NCI-H187 treated with DMSO at 0.1 percent for 48 hours (cell line): Measurements from ENCODE around the gene MYO9A.
"Not testable (repeated sequence)": the region's sequence is repeated elsewhere in the genome, so short reads cannot be mapped to it uniquely, and the experiment has no call there.

Experiments
- DNase-seq: peaks from one replicate; lab custom pipeline; 2025; lab: John Stamatoyannopoulos, UW

MYO9A gene

DNA sequence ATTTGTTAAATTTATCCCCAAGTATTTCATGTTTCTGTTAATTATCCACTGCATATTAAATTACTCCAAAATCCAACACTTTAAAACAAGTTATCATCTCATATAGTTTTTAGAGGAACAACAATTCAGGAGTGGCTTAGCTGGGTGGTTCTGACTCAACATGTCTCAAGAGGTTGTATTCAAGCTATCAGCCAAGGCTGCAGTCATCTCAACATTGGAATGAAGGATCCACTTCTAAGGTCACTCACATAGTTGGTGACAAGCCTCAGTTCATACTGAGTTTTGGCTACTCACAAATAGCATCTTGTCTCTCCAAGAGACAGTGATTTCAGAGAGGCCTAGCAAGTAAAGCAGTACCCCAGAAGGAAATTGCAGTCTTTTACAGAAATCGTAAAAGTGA, 172.9 kb downstream of the MYO9A start:
- DNase-seq: no peak

DNA sequence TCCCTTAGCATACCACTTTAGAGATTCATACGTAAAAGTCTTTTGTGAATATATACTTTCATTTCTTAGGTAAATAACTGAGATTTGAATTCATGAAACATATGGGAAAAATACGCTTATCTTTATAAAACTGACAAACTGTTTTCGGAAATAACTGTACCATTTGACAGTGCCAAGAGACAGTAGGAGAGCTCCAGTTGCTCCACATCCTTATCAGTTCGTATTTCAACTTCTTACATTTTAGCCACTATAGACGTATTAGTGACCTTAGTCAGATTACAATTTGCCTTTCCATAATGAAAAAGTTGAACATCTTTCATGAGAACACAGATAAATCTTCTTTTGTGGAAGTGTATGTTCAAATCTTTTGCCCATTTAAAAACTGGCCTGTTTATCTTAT, 174.1 kb downstream of the MYO9A start:
- no peak for DNase-seq

DNA sequence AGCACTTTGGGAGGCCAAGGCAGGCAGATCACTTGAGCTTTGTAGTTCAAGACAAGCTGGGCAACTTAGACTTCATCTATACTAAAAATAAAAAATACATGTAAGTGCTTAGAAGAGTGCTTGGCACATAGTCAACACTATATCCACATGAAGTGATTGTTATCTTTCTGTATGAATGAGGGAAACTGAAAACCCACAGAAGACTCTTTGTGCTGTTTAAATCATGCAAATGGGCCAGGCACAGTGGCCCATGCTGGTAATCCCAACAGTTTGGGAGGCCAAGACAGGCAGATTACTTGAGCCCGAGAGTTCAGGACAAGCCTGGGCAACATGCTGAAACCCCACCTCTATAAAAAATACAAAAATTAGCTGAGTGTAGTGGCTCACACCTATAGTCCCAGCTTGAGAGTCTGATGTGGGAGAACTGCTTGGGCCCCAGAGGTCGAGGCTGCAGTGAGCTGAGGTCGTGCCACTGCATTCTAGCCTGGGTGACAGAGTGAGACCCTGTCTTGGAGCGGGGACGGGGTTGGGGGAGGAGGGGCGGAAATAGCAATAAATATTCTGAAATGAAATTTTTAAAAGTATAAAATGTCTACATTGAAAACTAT, 177.9 kb downstream of the MYO9A start:
- DNase-seq: no peak

DNA sequence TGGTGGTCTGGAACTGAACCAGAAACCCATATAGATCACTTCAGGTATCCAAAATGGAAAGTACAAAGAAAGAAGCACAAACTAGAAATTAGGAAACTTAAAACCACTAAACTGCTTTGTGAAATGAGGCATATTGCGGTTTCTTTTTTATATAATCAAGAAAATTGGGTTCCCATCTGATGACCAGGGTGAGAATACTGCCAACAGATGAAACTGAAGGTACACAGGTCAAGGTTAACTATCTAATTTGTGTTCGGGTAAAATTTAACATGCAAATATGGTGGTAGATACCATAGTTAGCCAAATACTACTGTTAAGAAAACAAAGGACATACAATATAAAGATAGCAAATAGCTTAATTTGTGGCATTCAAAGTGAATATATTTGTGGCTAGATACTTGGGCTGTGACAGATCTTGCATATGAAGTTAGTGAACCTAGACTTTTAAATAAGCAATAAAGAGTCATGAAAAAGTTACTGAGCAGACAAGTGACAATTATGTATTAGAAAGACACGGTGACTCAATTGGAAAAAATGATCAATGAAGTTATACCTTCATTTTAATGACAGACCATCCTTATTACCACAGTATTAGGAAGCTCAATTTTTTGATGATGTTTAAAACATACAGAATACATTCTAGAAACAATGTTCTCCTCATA, 180.2 kb downstream of the MYO9A start:
- DNase-seq: no peak

DNA sequence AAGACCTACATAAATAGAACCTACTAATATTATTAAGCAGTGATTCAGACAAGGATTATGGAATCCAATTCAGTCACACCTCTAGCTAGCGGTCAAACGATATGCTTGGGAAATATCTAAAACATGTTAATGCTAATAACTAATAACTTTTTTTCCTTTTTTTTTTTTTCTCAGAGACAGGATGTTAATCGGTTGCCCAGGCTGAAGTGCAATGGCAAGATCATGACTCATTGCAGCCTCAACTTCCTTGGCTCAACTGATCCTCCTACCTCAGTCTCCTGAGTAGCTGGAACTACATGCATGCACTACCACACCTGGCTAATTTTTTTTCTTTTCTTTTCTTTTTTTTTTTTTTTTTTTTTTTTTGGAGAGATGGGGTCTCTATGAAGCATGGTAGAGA, 183.5 kb downstream of the MYO9A start:
- no peak for DNase-seq

DNA sequence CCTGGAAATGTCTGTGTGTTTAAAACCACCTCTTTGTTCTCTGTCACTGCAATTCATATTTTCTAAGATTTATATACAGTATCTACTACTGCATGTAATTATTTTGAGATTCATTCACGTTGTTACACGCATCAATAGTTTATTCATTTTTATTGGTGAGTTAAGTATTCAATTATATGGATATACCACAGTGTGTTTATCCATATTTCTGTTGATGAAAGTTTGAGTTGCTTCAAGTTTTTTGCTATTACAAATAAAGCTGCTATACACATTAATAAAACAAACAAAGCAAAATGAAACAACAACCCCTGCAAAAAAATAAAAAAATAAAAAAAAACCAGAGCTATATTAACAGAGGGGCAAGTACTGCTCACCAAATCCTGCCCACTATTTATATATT, 185.3 kb downstream of the MYO9A start:
- DNase-seq: no peak

DNA sequence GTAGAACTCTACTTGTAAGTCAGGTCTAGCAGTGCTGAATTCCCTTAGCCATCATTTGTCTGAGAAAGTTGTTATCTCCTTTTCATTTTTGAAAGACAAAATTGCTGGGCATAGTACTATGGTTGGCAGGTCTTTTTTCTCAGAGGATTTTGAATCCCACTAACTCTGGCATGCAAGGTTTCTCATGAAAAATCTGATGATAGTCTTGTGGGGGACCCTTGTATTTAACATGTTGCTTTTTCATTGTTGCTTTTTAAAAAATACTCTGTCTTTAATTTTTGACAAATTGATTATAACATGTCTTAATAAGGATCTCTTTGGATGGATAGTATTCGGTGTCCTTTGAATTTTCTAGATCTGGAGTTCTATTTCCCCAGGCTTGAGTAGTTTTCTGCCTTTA, 186.7 kb downstream of the MYO9A start:
- DNase-seq: no peak

DNA sequence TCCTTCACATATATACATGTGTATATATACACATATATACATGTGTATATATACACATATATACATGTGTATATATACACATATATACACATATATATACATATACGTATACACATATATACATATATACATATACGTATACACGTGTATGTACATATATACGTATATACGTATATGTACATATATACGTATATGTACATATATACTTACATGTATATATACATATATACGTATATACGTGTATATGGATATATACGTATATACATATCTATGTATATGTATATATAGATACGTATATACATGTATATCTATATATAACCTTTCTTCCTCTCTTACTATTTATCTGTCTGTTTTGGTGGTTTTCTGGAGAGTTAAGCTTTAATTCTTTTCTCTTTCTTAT, 192.8 kb downstream of the MYO9A start:
- DNase-seq: no peak

DNA sequence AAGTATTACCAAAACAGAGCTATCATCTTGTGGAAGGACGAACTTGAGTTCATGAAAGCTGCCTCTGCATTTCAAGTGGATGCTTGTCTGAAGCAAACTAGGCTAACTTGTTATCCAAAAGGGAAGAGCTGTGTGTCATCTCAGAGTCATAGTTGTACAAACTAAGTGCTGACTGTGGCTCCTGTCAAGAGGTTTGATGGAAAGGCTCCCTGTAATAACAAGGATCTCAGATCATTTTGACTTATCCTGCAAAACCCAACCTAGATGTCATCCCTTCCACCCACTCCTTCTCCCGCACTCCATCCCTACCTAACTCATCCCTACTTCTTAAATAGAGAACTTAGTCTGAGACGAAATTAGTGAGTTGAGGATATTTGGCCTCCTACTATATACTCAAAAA, 196.8 kb downstream of the MYO9A start:
- DNase-seq: no peak

DNA sequence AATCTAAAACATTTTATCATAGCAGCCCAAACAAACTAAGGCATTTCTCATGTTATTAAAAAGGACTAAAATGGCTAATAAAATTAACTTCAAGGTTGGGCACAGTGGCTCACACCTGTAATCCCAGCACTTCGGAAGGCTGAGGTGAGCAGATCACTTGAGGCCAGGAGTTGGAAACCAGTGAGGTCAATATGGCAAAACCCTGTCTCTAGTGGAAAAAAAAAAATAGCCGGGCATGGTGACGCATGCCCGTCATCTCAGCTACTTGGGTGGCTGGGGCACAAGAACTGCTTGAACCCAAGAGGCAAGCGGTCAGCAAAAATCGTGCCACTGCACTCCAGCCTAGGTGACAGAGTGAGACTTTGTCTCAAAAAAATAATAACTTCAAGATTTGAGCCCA, 197.4 kb downstream of the MYO9A start:
- DNase-seq: no peak

DNA sequence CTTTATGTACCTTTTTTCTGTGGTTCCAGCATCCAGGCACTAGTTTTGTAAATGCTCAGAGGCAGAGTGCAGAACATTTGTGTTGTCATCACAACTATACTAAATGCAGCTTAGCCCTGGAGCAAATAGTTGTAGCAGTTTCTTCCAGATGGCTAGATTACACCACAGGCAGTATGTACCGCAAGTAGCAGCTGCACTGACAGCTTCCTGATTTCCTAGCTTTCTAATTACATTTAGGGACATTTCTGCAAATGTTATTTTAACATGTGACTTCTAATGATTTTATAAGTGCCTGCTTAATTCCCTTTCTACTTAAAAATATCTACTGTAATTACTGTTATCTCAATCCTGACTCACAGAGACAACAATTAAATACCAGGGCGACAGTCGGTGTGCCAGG, 201.1 kb downstream of the MYO9A start:
- DNase-seq: no peak

DNA sequence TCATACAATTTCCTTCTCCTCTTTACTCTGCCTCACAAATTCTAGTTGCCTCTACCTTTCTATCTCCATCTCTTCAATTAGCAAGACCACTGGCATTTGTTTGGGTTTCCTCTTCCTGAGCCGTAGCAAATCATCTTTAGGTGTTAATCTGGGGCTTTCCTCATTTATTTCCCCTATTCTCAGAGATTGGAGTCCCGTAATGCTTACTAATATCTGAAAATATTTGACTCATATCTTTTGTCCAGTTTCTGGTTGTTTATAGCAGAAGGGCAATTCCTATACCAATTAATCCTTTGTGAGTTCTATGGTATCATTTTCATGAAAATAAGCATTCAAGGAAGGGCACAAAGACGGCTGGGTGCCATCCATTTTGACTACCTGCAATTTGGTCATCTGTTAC, 203.9 kb downstream of the MYO9A start:
- no peak for DNase-seq

DNA sequence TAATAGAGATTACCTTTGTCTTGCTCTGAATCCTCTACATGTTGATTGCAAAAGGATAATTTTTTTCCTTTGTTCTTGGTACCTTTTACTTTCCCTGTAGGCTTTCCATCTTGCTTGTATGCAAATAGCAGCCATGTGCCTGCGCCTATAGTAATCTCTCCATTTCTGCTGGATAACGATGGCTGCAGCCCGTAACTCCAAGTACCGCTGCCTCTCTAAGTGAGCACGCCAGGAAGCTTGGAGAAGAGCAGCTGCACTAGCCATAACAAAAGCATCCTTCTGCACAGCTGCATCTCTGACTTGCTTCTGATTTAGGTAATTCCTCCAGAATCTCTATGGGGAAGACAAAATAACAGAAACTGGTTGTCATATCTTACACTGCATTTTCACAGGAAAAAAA, 218.3 kb downstream of the MYO9A start:
- DNase-seq: no peak

DNA sequence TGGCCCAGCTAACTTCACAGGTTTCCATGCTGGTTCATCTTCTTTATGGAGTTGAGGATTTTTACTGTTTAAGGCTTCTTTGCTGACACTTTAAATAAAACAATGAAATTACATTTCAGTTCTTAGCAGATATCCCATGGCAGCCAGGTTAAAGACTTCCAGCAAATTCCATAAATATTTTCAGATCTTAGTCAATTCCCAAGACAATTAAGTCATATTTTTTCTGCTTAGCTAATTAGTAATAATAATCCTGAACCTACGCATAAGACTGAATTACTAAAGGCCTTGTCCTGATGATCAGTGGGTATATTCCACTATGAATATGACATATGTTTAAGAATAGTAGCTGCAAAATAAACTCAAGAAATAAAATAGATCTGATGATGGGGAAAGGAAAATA, 224.3 kb downstream of the MYO9A start:
- DNase-seq: no peak

DNA sequence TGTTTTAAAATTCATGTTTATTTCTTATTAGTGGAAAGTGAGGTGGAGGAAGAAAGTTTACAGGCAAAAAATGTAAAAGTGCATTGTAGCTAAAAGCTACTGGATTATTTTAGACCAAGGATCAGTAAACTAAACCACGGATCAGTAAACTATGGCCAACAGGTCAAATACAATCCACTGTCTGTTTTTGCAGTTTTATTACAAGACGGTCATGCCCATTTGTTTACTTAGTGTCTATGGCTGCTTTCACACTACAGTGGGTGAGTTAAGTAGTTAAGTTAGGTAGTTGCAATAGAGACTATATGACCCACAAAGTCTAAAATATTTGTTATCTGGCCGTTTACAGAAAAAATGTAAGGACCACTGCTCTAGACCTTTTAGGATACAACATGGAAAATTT, 225.6 kb downstream of the MYO9A start:
- no peak for DNase-seq

DNA sequence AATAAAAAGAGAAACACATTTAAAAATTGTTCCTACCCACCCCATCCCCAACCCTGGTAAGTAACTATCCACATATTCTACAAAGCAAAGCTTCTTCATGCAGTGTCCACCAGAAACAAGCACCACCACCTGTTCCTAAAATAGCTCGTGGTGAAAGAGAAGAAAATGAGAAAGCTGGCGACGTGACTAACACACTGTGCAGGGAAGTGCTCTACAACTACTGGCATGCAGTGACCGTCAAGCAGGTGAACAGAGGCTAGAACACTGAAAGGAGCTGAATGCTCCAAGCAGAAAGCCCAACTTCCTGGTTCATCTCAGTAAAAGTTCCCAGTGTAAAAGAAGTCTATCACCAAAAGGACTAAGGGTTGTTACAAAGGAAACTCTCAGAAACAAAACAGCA, 226.9 kb downstream of the MYO9A start:
- no peak for DNase-seq

DNA sequence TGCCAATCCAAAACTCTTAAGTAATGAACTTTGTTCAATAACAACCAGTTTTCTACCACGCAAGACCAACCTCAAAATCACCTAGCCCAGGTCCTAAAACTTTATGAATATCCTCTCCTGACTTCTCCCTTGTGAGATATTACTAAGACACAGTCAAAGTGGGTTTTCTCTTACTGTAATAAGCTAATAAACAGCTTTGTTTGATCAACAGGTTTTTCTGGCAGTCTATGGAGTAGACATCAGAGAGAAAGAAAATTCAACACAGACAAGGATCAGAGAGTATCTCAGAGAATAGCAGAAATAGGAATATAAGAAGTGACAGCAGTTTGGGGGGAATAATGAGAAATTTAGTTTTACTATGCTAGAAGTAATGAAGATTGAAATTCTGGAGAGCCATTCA, 228.0 kb downstream of the MYO9A start:
- no peak for DNase-seq

DNA sequence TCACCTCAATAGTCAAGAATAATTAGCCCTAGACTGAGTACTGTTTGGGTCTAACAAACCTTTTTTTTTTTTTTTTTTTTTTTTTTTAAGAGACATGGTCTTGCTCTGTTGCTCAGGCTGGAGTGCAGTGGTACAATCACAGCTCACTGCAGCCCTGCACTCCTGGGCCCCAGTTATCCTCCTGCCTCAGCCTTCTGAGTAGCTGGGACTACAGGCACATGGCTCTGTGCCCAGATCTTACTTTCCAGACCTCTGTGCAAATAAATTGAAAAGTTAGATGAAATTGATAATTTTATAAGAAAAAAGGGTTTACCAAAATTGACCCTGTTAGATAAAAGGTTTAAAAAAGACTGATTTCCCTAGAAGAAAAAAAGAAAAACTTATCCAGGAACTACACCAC, 228.6 kb downstream of the MYO9A start:
- no peak for DNase-seq

DNA sequence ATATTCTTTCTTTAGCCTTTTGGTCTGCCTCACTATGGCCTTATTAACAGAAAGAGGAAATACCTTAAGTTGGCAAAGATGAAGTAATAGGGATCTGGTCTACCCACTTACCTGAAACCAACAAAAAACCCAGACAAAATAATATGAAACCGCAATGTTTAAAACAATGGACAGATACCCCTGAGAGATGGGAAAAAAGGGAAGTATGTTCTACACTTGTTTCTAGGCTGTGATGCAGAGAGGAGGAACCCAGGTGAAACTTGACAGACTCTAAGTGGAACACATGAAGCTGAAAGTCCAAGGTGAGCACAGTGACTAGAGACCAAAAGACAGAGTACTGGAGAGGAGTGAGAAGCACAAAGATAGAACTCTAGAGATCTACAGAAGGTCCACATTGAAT, 229.2 kb downstream of the MYO9A start:
- no peak for DNase-seq

DNA sequence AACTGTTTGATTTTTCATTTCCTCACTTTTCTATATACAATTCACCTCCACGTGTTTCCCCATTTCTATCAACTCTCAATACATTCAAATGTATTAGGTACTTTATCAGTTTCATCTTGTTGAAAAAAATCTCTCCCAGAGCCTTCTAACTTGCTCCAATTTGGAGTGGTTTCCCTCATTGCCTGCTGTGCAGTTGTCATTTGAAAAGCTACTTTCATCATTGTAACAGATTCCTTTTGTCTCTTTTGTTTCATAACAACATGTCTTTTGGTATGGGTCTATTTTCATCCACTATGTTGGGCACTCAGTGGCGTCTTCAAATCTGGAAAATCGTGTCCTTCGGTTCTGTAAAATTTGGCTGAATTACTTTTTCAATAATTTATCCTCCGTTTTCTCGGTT, 232.6 kb downstream of the MYO9A start:
- DNase-seq: no peak

DNA sequence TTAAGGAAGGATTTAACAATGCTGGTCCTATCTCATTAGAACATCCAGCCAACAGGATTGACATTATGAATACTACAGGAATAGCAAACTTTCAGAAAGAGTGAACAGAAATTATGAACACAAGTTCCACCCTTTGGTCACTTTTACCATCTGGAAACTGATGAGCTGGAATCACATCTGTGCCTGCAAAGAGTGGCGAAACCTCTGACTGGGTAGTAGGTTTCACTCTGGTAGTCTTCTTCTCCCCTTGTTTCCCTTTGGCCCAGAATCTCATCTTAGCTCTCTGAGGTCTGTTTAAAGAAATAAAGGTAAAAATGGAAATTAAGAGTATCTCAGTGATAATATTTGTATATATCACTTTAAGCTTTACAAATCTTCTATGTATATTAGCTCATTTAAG, 234.5 kb downstream of the MYO9A start:
- DNase-seq: no peak

DNA sequence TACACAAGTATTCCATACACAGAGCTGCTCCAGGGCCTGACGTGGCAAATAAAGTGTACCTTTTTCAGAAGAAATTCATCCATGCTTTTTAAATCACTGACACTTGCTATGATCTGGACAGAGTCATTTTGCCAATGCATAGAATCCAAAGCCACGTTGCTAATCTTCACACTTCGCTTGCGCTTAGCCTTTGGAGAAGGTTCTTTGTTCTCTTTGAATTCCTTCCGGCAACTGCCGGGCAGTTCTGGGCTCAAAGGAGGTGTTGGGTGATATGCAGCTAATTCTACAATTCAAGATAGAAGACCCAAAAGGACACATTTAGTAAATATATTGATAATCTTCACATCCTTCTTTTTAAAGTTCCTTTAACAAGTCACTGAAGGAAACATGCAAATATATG, 237.7 kb downstream of the MYO9A start:
- DNase-seq: no peak

DNA sequence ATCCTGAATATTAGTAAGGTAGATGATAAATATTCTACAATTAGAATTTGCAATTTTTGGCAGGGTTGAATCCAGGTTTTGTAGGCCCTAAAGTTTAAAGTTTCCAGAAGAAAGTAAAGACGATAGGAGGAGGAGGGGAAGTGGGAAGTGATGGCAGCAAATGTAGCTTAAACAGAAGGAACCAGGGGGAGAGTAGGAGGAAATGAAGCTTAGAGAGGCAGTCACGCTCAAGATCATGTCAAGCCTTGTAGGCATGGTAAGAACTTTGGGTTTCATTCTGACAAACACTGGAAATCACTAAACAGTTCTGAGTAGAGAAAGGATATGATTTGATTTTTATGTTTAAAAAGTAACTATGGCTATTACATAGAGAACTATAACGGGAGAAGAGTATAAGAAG, 243.7 kb downstream of the MYO9A start:
- DNase-seq: no peak

DNA sequence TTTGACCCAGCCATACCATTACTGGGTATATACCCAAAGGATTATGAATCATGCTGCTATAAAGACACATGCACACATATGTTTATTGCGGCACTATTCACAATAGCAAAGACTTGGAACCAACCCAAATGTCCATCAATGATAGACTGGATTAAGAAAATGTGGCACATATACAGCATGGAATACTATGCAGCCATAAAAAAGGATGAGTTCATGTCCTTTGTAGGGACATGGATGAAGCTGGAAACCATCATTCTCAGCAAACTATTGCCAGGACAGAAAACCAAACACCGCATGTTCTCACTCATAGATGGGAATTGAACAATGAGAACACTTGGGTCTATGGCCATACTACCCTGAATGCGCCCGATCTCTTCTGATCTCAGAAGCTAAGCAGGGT, 259.7 kb downstream of the MYO9A start:
- not testable (repeated sequence) for DNase-seq
